ENCODE results near the gene SCG5. TPM values are rescaled to one million over a fixed set of nuclear protein-coding genes. Genes with fewer than 3 reads are reported as not detected.

The SCG5 gene
- total RNA-seq, 1 experiment from 2014 or later = 23.9 TPM

GRCh38 chr15:32698773-32699390, 57.4 kb downstream of the SCG5 start:
- WGBS (ENCODE audit: extremely low coverage, insufficient read length, low lambda C conversion rate) = no CpG with 5 or more reads among the region's 5 CpGs
- no peaks in the 10 kb centered on the region for H3K27me3 ChIP-seq (ENCODE audit: insufficient read depth, low read length)
- Mint-ChIP-seq H3K36me3 (ENCODE audit: insufficient read depth in 1 of 3, low read depth in 3 of 3) (peaks cover 0 to 6% (median 0%) of the 10 kb centered on the region in 3 experiments; a peak in 1 of 7 replicates), H3K27ac (peak overlapping the region in 1 of 3 experiments; percentile 35; a peak in 1 of 7 replicates), H3K9me3 (no peaks in the 10 kb centered on the region; a peak in 1 of 5 replicates), H3K27me3 (ENCODE audit: low read depth) (no peaks in the 10 kb centered on the region; the same call in 1 of the 2 replicates), H3K4me3 (no peak overlapping the region), H3K4me1 (peaks cover 8 to 18% of the 10 kb centered on the region in 2 experiments)
- H2BK120ac ChIP-seq (ENCODE audit: low read depth, low read length, poor library complexity, severe bottlenecking) = no peak overlapping the region
- H3K27ac ChIP-seq (ENCODE audit: insufficient read length, low read depth, low read length) = no peak overlapping the region
- no peak for TF ChIP-seq CTCF (conservative IDR thresholded peaks at IDR 0.05)
- H3K14ac ChIP-seq (ENCODE audit: insufficient read depth, low read length) = no peak overlapping the region
- H3K4me1 ChIP-seq (ENCODE audit: insufficient read depth, low read length) = peaks cover 3% of the 10 kb centered on the region; the same call in 1 of the 2 replicates
- H3K79me2 ChIP-seq (ENCODE audit: insufficient read depth, low read length) = no peaks in the 10 kb centered on the region
- H4K8ac ChIP-seq (replicated peaks; ENCODE audit: insufficient read length, low read depth, low read length) = no peak overlapping the region
- no peak overlapping the region for H2BK5ac ChIP-seq (ENCODE audit: insufficient read length, low read length)
- H3K18ac ChIP-seq (ENCODE audit: insufficient read length, low read depth, low read length) = no peak overlapping the region
- H3K23me2 ChIP-seq (ENCODE audit: insufficient read length, low read depth, low read length, poor library complexity, severe bottlenecking) = no peaks in the 10 kb centered on the region
- no peaks in the 10 kb centered on the region for H3K9me3 ChIP-seq (ENCODE audit: control insufficient read depth, low read depth, low read length)
- no peak overlapping the region for H2BK12ac ChIP-seq (ENCODE audit: insufficient read length, low read depth, low read length)
- no peak overlapping the region for H3K23ac ChIP-seq (ENCODE audit: insufficient read length, low read depth, low read length)
- H2AK5ac ChIP-seq (ENCODE audit: insufficient read length, low read length) = no peak overlapping the region
- H3K9ac ChIP-seq (ENCODE audit: extremely low read depth, insufficient read length, low read length) = no peak overlapping the region
- H3T11ph ChIP-seq (ENCODE audit: low read length) = no peak overlapping the region
- no peak overlapping the region for H4K91ac ChIP-seq (ENCODE audit: insufficient read length, low read depth, low read length)
- no peak overlapping the region for H2BK20ac ChIP-seq (ENCODE audit: low read depth, low read length, poor library complexity, severe bottlenecking)
- H2AFZ ChIP-seq (ENCODE audit: low read length) = no peak overlapping the region
- H4K5ac ChIP-seq (ENCODE audit: insufficient read length, low read depth, low read length) = no peak overlapping the region
- H3K56ac ChIP-seq (ENCODE audit: insufficient read length, low read depth, low read length) = no peak overlapping the region
- no peaks in the 10 kb centered on the region for H3K79me1 ChIP-seq (ENCODE audit: insufficient read depth, low read depth, low read length, poor library complexity, severe bottlenecking)
- no peak for DNase-seq
- no peaks in the 10 kb centered on the region for H4K20me1 ChIP-seq (ENCODE audit: control insufficient read depth, insufficient read depth, insufficient read length)
- no peak overlapping the region for H3K4me2 ChIP-seq (ENCODE audit: insufficient read depth, insufficient read length, low read length)
- H2BK15ac ChIP-seq (ENCODE audit: low read depth, low read length) = no peak overlapping the region
- H3K4ac ChIP-seq (ENCODE audit: low read depth, low read length) = no peak overlapping the region

Data from H9 (cell line).